PC-3 (cell line): ENCODE data around the gene TMEM79.
A peak's percentile ranks its signal among the peaks of the same experiment; 100 is the strongest.

Experiments
- CTCF ChIP-seq: fragments of 300-600 bp; sonication (generic); conservative IDR thresholded peaks from 2 replicates; pipeline ENCODE4 v1.5.1; 2017; ENCODE audit warnings: antibody characterized with exemption, low read depth, mild to moderate bottlenecking, low read length
- EZH2 ChIP-seq: fragments of 300-600 bp; sonication (generic); IDR thresholded peaks from one replicate; pipeline ENCODE4 v1.6.1; 2017; ENCODE audit warnings: antibody characterized with exemption, mild to moderate bottlenecking, low read length; ENCODE audit not compliant: unreplicated experiment
- EZH2phosphoT487 ChIP-seq: fragments of 300-600 bp; sonication (generic); IDR thresholded peaks from 2 replicates; pipeline ENCODE4 v1.6.1; 2018; ENCODE audit warnings: mild to moderate bottlenecking, antibody characterized with exemption, low read length, borderline replicate concordance

GRCh38 chr1:156319664-156320063 lies 35.5 kb downstream of the TMEM79 start:
- TF ChIP-seq CTCF (peak; percentile 83), EZH2 (no peak), EZH2phosphoT487 (no peak)
